ENCODE results near the gene RELT.
"Not testable (repeated sequence)": the region's sequence is repeated elsewhere in the genome, so short reads cannot be mapped to it uniquely, and the experiment has no call there.

RELT gene

GRCh38 chr11:73404506-73405145 is 28.4 kb downstream of the RELT start:
- no peak for DNase-seq (ENCODE audit: low spot score)

GRCh38 chr11:73405146-73405510 is 28.9 kb downstream of the RELT start:
- DNase-seq (ENCODE audit: low spot score): no peak

DNA sequence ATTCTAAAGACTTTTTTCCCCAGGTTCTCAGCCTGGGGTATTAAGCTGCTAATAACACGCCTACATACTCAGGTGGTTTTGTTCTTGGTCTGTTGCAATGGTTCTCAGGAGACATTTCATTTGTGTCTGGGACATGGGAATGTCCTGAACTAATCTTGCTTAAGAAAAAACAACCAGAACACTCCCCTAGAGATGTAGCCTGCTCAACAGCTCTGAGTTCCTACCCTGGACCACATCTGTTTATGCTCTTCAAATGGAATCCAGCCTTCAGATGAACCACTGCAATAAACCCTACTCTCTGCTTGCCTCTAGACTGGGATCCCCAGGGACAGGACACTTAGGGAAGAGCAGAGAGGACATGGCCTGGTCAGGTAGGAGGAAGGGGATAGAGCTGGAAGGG is 29.9 kb downstream of the RELT start:
- DNase-seq (ENCODE audit: low spot score): no peak

DNA sequence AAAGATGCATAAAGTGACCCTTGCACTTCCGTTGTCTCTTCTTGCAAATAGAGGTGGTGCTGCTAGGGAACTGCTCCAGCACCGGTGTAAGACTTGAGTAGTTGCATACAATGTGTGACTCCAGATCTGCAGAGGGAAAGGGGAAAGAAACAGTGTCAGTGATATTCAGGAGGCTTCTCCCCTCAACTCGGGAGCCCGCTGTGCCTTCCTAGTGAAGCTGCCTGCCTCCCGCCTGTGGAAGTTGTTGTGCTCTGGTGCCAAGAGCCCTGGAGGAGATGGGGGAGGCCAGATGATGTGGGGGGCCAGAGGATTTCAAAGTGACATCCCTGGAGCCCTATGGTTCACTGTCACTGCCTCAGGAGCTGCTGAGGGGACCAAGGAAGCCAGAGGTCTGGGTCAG is 30.4 kb downstream of the RELT start:
- no peak for DNase-seq (ENCODE audit: low spot score)

GRCh38 chr11:73409431-73409830 is 33.2 kb downstream of the RELT start:
- no peak for DNase-seq (ENCODE audit: low spot score)

DNA sequence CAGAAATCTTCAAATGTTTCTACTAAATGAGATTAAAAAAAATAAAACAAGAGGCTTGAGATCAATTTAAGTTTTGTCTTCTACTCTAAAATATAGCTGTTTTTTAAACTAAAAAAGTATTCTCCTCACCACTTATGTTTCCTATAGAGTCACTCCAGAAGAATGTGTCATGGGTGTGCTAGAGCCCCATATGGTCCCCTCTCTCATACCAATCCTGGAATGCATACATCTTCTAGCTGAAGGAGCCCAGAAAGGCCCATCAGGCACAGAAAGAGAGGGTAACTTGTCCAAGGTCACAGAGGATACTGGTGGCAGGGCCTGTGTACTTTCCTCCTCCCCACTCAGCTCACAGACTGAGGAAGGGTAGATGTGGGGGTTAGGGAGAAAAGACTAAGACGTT is 34.4 kb downstream of the RELT start:
- DNase-seq (ENCODE audit: low spot score): no peak

GRCh38 chr11:73411031-73411430 is 34.8 kb downstream of the RELT start:
- no peak for DNase-seq (ENCODE audit: low spot score)

GRCh38 chr11:73412308-73412707 is 36.1 kb downstream of the RELT start:
- no peak for DNase-seq (ENCODE audit: low spot score)

- no peak for DNase-seq (ENCODE audit: low spot score)
These were observed 37.1 kb downstream of the RELT start for GRCh38 chr11:73413256-73413655.

DNA sequence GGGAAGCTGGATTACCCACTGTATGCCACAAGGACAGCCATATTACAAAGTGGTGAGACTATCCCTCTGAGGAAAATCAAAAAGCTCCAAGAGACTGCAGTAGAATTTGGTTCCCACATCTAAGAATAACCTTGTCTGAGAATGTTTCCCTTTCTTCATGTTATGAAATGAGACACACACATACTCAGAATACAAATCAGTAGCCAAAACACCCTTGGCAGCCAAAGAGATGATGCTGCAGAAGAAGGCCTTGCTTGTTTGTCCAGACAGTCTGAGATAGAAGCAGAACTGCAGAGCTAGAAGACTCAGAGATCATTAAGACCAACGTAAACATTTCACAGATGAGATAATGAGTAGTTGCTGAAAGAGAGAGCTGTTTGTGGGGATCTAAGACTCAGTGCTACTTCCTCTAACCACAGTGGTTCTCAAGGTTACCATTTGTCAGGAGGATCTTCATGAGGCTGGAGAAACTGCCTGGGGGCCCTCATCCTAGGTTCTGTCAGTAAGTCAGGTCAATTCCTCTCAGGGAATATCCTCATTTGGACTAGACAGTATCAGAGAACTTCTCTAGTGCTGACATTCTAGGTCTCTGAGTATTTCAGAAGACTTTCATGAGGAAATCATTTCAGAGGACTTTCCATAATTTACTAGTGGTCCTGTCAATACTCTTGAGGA is 38.9 kb downstream of the RELT start:
- no peak for DNase-seq (ENCODE audit: low spot score)

DNA sequence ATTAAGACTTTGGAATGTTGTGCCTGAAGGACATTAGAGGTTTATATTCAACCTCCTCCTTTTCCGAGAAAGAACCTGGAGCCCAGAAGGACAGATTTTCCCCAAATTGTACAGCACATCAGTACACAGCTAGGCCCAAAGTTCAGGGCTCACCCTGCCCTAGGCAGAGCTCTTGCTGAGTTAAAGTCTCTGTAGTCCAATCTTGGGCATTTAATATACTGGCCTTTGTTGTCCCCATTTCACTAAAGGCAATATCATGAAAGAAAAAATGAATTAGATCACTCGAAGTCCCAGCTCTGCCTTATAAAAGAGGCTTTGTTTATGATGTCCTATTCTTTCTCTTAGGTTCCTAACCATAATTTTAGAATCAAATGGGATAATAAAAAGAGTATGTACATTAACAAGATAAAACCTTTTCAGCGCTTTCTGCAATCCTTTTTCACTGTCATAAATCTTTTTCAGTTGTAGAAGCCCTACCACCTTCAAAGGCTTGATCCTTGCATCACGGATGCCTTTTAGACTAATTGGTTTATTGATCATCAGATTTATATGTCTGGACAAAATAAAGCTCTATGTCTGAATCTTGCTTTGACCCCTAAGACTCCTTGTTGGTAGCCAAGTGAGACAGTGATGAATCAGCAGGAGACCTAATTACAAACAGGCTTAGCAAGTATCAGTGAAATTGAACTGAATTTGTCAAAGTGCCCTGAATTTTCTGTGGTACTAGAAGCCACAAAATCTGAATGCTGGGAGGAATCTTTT is 39.8 kb downstream of the RELT start:
- DNase-seq (ENCODE audit: low spot score): no peak

GRCh38 chr11:73416786-73417185 is 40.6 kb downstream of the RELT start:
- no peak for DNase-seq (ENCODE audit: low spot score)

GRCh38 chr11:73420136-73420535 is 43.9 kb downstream of the RELT start:
- DNase-seq (ENCODE audit: low spot score): no peak

- DNase-seq (ENCODE audit: low spot score): no peak
These were observed 46.7 kb downstream of the RELT start for GRCh38 chr11:73422886-73423285.

DNA sequence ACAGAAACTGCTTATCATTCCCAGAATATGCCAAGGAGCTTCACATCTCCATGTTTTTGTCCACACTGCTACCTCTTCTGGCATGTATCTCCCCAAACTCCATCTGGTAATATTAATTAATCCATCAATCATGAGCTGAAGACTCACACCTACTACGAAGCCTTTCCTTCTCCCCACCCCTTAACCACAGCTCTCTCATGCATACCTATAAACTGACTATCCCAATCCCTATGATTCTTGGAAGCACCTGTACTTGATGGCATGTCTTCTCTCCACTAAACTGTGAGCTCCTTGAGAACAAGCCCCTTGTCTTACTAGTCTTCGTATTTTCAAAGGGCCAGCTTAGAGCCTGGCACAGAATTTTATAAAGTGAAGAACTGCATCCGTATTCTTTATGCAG is 47.3 kb downstream of the RELT start:
- no peak for DNase-seq (ENCODE audit: low spot score)

DNA sequence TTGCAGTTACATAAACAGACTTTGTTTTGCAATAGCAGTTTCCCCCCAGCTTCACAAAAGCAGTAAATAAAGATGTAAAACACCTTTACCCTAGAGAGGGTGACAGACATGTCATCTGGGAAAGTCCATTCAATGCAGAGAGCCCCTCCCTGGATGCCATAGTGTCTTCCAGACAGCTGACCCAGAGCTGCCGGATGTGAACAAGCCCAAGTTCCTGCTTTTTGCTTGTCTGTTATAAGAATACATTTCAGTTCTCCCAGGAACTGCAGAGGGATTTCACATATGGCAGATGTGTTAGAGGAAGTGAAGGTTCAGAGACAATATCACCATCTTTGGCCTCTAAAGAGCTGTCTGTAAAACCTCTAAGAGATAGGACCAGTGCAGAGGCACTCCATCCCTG is 48.9 kb downstream of the RELT start:
- no peak for DNase-seq (ENCODE audit: low spot score)

- DNase-seq (ENCODE audit: low spot score): no peak
These were observed 50.1 kb downstream of the RELT start for GRCh38 chr11:73426219-73426850.

DNA sequence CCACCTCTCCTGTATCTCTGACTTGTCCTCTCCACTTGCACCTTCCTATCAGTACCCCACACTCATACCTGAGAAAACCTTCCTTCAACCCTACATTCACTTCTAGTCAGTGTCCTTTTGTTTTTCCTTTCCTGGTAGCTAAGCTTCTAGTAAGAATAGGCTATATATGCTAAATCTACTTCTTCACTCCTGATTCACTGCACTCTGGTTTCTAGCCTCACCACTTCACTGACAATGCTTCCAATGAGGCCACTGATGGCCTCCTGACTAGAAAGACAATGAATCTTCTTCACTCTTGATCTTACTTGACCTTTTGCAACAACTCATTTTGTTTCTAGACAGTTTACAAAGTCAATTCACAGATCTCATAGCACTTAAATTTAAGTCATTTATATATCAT is 52.0 kb downstream of the RELT start:
- DNase-seq (ENCODE audit: low spot score): no peak

GRCh38 chr11:73428699-73429098 is 52.5 kb downstream of the RELT start:
- DNase-seq (ENCODE audit: low spot score): no peak

DNA sequence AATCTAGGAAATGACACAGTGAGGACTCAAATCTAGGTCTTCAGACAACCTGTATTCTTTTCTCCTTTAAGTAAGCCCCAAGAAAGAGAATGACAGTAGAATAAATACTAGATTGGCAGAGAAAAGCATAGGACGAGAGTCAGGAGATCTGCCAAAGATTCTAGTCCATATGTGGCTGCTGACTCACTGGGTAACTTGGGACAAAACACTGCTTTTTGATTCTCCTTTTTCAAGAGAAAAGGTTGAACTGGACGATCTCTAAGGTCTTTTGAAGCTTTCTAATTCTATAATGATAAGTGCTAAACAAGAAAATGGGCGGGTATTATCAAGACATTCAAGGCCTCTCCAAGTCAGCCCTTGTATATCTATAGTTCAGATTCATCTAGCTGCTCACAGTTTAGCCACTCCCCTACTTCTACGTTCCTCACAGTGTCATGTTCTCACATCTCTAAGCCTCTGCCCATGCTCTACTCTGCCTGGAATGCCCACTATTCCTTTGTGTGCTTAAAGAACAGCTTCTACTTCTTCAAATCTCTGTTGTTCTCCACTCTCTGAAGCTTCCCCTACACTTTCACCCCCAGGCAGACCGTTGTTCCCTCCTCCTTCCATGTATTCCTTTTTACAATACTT is 53.0 kb downstream of the RELT start:
- no peak for DNase-seq (ENCODE audit: low spot score)

DNA sequence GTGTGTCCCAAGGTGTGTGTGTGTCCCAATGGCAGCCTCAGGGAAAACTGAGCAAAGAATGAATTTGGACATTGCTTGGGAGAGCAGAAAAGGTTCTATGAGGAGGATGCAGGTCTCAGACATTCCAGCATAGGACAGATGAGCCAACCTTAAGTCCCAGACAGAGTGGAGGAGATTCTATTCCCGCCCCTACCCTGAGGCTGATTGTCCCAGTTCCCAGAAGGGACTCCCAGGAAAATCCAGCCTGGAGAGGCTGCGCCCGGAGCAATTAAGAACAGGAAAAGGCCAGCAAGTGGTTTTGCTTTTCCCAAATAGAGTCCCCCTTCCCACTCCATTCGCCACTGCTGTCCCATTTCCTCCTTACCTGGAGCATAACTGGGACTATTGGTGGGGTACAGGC is 54.1 kb downstream of the RELT start:
- DNase-seq (ENCODE audit: low spot score): no peak

DNA sequence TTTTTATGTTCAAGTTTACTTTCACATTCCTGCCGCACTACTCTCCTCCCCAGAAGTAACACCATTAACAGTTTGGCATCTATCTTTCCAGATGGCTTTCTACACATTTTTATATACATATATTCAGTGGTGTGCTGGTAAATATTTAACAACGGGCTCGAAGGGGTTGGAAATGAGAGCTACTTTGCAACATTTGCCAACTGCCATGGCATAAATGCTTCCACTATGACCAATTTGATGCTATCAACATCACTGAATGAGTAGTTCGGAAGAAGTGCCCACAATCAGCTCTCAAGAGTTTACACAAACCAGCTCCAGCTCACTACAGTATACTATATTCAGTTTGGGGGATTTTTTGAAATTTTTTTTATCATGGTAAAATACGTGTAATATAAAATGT is 55.2 kb downstream of the RELT start:
- DNase-seq (ENCODE audit: low spot score): no peak

DNA sequence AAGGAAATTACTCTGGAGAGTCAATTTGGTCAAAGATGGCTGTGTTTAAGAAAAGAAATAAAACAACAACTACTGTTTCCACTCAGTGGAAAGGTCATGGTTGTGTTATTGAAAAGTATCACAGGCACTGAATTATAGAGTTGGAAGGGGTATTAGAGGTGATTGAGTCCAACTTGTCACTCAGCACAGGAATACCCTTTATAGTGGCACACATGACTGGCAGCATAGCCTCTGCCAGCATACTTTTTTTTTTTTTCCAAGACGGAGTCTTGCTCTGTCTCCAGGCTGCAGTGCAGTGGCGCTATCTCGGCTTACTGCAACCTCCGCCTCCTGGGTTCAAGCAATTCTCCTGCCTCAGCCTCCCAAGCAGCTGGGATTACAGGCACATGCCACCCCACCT is 60.7 kb downstream of the RELT start:
- DNase-seq (ENCODE audit: low spot score): not testable (repeated sequence)

Measured in CD4-positive, alpha-beta T cell treated with Interleukin-15 for 4 hours (primary cell).